SIG-M5 treated with dmso at 0.1 percent for 504 hours (cell line): Measurements from ENCODE around the gene PHTF2.
A peak's percentile ranks its signal among the peaks of the same experiment; 100 is the strongest.
"Not testable (repeated sequence)": the region's sequence is repeated elsewhere in the genome, so short reads cannot be mapped to it uniquely, and the experiment has no call there.

Source experiments
- DNase-seq: peaks from one replicate; lab custom pipeline; 2025; ENCODE audit not compliant: unreplicated experiment; lab: John Stamatoyannopoulos, UW

Gene PHTF2

DNA sequence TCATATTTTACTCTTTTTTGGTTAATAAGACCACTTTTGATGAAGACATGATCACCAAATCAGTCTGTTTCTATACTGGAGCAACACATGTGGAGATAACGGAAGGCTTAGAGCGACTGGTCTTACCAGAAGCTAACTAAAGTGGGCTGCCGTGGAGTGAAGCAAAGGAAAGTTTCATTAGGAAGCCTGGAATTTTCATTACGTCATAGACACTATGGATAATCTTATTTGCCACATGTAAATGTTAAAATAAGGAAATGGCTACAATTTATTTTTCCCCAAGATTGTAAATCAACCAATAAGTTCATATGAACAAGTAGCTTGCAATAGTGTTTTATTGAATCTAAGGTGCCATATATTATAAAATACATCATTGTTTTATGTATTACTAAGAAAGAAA, 185.4 kb downstream of the PHTF2 start:
- no peak for DNase-seq

DNA sequence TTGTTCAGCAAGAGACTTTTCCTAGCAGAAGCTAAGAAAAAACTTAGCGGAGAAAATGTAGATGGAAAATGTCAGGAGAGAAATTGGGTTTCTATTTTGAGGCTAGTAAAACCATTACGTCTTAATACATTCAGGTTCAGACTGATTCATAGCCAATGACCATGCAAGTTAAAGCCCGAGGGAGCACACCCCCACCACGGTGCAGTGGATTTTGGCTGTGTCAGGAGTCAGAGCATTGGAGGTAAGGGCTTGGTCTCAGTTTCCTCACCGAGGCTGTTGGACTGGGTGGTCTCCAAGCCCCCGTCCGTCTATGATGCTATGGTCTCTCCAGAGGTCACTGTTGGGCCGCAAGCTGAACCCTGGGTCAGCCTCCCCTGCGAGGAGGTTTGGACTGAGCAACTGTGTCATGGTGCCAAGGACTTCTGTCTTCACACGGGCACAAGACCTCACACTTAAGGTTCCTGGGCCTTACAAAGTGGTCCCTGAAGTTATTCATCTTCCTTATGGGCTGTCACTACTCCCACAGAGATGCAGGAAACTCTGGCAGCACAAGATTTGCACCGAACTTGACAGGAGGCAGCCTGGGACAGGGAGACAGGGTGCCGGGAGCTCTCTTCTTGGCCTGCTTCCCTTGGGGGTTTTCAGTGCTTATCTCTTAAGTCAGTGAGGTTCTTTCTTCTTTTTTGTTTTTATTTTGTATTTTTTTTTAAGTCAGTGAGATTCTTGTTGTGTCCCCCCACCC, 186.8 kb downstream of the PHTF2 start:
- no peak for DNase-seq

DNA sequence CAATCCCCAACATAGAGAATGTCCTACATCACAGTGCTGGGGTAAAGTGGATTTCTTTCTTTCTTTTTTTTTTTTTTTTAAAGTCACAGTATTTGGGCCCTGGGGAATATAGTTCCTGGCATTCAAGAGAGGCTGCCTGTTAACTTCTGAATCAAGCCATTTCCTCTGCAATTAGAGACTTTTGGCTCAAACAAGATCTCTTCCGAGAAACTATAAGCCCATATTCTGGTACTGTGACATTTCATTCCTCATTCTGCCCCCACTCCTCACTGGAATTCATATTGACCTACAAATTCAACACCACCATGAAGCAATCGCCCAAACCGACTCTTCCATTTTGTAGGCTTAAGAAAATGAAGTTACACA, 187.4 kb downstream of the PHTF2 start:
- no peak for DNase-seq

DNA sequence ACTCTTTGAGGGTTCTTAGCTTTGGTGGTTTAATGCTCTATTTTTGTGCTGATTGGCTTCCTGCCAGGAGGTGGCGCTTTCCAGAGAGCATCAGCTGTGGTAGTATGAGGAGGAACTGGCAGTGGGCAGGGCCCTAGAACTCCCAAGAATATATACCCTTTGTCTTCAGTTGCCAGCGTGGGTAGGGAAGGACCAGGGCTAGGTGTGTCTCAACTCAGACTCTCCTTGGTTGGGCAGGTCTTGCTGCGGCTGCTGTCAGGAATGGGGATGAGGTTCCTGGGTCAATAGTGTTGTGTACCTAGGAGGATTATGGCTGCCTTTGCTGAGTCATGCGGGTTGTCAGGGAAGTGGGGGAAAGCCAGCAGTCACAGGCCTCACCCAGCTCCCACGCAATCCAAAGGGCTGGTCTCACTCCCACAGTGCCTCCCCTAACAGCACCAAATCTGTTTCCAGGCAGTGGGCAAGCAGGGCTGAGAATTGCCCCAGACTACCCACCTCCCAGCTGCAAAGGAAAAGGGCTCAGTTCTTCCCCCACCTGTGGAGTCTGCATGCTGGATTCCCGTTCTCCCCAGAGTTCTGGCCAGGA, 191.5 kb downstream of the PHTF2 start:
- peak; percentile 42 for DNase-seq

GRCh38 chr7:77991656-77992055, 193.1 kb downstream of the PHTF2 start:
- no peak for DNase-seq

DNA sequence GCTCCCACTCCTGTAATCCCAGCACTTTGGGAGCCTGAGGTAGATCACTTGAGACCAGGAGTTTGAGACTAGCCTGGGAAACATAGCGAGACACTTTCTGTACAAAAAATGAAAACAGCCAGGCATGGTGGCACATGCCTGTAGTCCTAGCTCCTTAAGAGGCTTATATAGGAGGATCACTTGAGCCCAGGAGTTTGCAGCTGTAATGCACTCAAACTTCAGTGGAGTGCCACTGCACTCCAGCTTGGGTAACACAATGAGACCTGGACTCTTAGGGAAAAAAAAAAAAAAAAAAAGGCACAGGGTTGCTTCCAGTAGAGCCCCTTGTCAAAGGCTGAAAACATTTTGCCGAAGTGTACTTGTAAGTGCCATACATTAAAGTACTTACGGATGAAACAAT, 195.3 kb downstream of the PHTF2 start:
- no peak for DNase-seq

DNA sequence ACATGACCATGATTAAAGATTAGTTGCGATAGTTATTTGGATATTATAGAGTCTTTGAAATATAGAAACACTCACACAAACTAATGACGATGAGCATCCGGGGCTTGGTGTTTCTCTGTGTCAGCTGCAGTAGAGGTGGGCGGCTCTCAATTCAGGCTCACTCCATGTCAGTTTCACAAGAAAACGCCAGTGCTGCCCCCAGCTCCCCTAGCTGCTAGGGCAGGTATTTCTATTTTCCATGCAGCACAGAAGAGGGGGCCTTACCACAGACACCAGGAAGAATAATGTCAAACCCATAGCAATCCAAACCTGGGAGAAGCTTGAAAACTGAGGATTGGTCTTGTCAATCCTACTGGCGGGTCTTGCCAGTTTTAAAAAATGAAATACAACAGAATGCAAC, 197.1 kb downstream of the PHTF2 start:
- no peak for DNase-seq

GRCh38 chr7:77999168-77999567, 200.6 kb downstream of the PHTF2 start:
- DNase-seq: not testable (repeated sequence)

DNA sequence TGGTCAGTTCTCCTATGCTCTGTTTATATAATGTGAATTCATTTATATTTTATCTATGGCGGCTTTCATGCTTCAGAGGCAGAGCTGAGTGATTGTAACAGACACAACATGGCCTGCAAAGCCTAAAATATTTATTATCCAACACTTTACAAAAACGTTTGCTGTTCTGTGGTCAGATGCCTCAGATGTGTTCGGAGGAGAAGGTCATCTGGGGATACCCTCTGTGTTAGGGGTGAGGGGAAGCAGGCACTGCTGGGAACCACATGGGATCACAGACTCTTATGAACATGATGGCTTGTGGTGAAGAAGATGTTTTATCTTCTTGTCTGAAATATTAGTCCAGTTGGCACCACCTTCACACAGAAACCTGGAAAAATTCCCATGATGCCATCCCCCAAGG, 203.4 kb downstream of the PHTF2 start:
- DNase-seq: no peak

DNA sequence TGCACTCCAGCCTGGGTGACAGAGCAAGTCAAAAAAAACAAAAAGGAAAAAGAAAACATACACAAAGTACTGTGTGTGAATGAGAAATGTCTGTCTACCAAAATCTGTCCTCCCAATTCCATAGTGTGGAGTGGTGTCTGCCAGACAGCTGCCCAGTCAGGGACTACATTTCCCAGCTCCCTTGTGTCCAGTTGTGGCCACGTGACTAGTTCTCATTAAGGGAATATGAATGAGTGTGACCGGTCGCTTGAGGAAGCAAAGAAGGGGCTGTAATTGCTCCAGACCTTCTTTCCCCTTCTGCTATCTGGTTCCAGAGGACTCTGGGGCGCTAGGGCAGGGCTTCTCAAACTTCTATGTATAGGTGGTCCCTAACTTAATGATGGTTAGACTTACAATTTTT, 204.1 kb downstream of the PHTF2 start:
- DNase-seq: no peak

GRCh38 chr7:78006063-78006755, 207.6 kb downstream of the PHTF2 start:
- DNase-seq: no peak
